DMS 273 (cell line): ENCODE data around the gene NDUFAF2.
A peak's percentile ranks its signal among the peaks of the same experiment; 100 is the strongest.

ENCODE experiments used
- DNase-seq: peaks from one replicate; lab custom pipeline; 2025; ENCODE audit not compliant: unreplicated experiment; lab: John Stamatoyannopoulos, UW

Gene NDUFAF2

DNA sequence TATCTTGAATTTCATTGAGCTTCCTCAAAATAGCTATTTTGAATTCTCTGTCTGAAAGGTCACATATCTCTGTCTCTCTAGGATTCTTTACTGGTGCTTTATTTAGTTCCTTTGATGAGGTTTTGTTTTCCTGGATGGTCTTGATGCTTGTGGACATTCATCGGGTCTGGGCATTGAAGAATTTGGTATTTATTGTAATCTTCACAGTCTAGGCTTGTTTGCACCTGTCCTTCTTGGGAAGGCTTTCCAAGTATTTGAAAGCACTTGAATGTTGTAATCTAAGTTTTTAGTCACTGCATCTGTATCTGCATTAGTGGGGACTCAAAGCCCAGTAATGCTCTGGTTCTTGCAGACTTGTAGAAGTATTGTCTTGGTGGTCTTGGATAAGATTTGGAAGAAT is 169.4 kb downstream of the NDUFAF2 start:
- DNase-seq: no peak

GRCh38 chr5:61115968-61116367 is 171.0 kb downstream of the NDUFAF2 start:
- no peak for DNase-seq

- no peak for DNase-seq
Observed at GRCh38 chr5:61119066-61119465, 174.1 kb downstream of the NDUFAF2 start.

GRCh38 chr5:61120534-61120933 is 175.5 kb downstream of the NDUFAF2 start:
- no peak for DNase-seq

DNA sequence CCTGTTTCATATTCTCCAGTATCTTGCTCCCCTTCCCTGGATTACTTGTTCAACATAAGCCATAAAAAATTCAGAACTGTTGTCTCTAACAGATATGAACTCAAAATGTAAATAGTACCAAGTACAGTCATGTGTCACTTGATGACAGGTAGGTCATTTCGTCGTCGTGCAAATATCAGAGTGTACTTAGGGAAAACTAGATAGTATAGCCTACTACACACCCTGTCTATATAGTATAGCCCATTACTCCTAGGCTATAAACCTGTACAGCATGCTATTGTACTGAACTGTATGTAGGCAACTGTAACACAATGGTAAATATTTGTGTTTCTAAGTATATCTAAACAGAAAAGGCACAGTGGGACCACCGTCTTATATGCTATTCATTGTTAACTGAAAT is 178.1 kb downstream of the NDUFAF2 start:
- no peak for DNase-seq

DNA sequence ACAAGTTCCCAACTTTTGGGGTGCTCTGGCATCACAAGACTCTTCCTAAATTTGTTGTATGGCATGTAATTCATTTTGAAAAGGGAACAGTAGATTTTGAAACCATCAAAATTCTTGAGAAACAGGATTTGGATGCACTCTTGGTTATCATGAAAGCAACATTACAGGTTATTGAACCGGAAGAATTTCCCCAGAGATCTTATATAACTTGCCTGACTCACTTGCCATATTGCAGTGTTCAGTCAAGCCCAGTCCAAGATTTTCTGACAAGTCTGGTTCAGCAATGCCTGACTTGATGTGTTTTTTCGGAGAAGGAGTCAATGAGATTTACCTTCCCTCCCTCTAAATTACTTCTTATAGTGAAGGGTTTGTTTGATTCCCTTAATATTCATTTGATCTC is 185.3 kb downstream of the NDUFAF2 start:
- DNase-seq: no peak

GRCh38 chr5:61132559-61132958 is 187.6 kb downstream of the NDUFAF2 start:
- no peak for DNase-seq

- DNase-seq: no peak
Observed at GRCh38 chr5:61137835-61138234, 192.8 kb downstream of the NDUFAF2 start.

DNA sequence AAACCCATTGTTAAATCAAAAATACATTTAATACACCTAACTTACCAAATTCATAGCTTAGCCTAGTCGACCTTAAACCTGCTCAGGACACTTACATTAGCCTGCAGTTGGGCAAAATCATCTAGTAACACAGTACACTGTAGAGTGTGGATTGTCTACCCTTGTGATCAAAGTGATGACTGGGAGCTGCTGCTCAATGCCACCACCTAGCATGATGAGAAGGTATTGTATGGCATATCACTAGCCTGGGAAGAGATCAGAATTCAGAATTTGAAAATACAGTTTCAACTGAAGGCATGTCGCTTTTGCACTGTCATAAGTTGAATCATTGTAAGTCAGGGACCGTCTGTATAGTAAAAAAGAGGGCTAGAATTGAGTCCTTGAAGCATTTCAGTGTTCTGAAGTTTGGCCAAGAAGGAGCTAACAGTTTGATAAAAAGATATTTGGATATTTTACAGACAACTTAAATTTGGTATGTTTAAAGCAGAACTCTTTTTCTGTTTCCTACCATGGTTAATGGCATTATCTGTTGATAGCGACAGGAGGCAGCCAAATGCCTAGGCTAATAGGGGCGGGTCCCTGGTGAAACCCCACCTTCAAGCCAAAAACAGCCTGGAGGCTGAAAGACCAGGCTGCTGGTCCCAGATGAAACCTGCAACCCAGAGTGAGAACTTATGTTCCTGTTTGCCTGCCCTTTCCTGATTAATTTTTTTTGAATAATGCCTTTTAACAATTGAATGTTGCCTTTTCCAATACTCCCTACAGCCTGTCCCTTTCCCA is 194.3 kb downstream of the NDUFAF2 start:
- DNase-seq: peak; percentile 24

DNA sequence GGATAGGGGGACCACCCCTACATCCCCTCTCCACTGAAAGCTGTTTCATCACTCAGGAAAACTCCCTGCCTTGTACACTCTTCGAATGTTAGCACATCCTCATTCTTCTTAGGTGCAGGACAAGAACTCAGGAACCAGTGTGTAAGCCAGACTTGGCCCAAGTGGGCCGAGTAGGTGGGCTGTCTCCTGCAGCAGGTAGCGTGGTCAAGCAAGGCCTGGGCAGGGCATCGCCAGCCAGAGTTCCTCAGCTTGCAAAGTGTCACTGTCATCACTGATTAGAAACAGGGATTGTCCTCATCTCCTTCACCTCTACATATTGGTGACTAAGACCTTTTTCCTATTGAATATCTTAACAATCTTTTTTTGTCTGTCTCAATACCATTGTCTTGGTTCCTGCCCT is 194.9 kb downstream of the NDUFAF2 start:
- no peak for DNase-seq

DNA sequence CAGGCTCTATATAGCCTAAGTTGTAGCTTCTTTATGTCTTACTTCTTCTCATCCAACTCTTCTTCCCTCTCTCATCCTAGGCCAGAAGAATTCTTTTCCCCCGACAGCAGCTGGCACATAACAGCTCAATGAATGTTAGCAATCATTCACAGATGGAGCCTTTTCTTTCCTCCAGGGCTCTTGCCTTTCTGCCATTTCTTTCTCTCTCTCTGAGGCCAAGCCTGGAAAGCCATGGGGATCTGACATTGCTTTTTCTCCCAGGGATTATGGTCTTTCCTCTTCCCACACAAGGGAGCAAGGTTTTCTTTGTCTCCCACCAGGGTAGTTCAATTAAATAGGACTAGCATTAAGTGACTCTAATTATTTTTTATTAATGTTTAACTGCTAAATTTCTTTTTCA is 196.8 kb downstream of the NDUFAF2 start:
- DNase-seq: peak; percentile 50

GRCh38 chr5:61142391-61142790 is 197.4 kb downstream of the NDUFAF2 start:
- no peak for DNase-seq

- DNase-seq: no peak
Observed at GRCh38 chr5:61142811-61143210, 197.8 kb downstream of the NDUFAF2 start.

- no peak for DNase-seq
Observed at GRCh38 chr5:61148515-61148914, 203.5 kb downstream of the NDUFAF2 start.

DNA sequence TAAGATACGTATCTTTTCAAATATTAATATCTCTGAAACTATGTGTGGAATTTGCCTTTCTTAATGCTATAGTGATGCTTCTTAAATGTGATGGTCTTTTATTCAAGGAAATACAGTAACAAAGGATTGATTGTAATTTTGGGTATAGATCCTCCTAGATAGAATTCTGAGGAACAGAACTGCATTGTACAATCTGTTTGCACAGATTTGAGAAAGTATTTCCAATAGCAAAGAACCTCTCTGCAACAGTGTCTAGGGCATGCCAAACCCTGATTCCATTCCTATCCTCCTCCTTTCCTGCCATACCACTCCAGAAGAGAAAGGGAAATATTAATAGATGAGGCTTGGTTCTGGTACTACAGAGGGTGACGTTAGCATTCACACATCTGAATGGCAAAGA is 206.9 kb downstream of the NDUFAF2 start:
- no peak for DNase-seq

- peak; percentile 13 for DNase-seq
Observed at GRCh38 chr5:61159070-61159469, 214.1 kb downstream of the NDUFAF2 start.

DNA sequence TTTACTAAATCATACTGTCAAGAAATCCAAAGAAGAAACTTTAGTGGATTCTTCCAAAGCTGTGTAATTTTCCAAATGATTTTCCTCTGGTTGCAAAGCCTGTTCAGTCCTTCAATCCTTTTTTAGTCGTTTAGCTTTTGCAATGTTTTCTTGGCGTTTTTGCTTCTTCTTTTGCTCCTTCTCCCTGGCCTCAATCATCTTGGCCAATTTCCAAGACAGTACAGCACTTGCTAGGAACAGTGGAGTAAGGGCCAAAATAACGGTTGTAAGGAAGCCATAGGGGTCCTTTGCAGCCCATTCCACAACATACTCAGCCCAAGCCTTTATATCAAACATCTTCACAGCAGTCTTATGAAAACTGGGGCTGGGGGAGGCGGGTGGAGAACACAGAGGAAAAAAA is 214.8 kb downstream of the NDUFAF2 start:
- peak; percentile 46 for DNase-seq

DNA sequence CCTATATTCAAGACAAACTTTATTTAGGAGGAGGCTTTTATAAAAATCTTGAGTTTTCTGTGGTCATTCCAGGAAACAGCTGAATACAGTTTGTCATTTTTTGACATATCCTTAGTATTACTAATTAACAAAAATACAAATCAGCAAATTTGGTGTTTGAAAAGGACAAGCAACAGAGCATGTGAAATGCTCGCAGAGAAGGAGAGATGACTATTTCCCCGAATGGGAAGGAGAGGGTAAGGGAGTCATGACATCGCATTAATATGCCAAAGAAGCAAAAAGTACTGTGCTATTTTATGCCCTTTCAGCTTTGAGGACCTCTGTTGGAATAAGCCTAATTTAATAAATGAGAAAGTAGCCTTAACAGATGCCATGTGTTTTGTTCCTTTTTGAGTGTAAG is 215.5 kb downstream of the NDUFAF2 start:
- DNase-seq: no peak

GRCh38 chr5:61162010-61162831 is 217.2 kb downstream of the NDUFAF2 start, which contains the start of gene SMIM15:
Gene SMIM15, minus strand, starts transcription at chr5:61162468. Its CDS starts 2,297 bp downstream, at chr5:61160171.
- peak; percentile 97 for DNase-seq

DNA sequence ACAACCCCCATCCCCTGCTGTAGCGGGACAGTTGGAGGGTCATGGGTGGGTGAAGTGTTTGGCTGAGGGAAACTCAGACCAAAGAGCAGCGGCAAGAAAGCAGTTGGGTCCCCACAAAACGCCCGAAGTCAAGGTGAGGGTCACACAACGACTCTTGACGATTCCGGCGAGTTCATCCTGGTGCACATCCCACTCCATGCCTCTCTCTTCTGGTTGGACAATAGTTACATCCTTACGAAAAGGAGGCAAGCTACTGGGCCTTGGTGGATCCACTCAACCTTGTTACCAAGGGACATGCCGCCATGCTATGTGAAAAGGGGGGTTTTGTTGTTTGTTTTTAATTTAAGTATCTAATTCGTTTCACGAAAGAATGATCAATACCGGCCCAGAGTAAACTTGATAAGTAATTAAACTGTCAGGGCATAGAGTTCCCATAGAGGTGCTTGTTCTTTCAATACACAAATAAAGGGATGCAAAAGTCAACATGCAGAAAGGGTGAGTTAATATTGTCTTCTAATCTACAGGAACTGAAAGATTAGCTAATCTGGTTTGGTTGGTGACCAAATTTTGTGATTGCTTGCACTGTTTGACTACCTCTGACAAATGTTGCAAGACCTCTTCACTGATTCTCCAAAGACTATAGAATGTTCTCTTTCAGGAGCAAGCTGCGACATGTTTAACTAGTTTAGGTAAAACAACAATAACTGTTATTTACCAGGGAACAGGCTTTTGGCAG is 218.0 kb downstream of the NDUFAF2 start:
- DNase-seq: peak; percentile 76

GRCh38 chr5:61163905-61164304 is 218.9 kb downstream of the NDUFAF2 start:
- DNase-seq: no peak

DNA sequence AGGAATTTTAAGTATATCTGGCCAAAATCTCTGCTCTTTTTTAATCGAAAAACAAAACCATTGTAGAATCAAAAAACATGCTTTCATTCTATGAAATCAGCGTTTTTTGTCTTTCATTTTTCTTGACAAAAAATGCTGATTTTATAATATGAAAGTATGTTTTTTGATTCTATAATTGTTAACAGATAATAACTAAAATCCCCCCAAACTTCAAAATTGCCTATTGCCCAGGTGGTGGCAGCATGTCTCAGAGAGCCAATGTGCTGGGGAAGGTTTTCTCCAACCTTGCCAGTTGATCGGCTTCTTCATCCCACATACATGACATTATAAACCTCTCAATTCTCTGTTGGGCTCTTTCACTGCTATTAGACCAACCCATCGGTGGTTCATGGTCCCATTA is 222.4 kb downstream of the NDUFAF2 start:
- DNase-seq: peak; percentile 41
